OCI-LY3 (cell line): ENCODE measurements around the gene DNAJC6.

Source experiments
- CTCF ChIP-seq: fragments of 200-600, 300-600 bp; sonication (generic); IDR thresholded peaks from 2 replicates; pipeline ENCODE4 v1.5.1; 2014; ENCODE audit warnings: antibody characterized with exemption, low read length, low read depth
- EZH2phosphoT487 ChIP-seq: fragments of 200-600 bp; shearing (Covaris generic); IDR thresholded peaks from 2 replicates; pipeline ENCODE4 v1.6.1; 2018; ENCODE audit warnings: antibody characterized with exemption, mixed run types, low read depth

DNA sequence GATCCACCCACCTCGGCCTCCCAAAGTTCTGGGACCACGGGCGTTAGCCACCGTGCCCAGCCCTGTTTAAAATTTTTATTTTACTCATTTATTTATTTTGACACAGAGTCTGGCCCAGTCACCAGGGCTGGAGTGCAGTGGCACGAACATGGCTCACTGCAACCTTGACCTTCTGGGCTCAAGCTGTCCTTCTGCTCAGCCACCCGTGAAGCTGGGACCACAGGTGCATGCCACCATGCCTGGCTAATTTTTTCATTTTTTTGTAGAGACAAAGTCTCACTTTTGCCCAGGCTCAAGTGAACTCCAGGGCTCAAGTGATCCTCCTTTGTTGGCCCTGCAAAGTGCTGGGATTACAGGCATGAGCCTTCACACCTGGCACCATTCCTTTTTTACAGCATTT, 27.5 kb upstream of the DNAJC6 start:
- TF ChIP-seq CTCF: no peak
- no peak for TF ChIP-seq EZH2phosphoT487
